Measurements from ENCODE around the gene P4HTM.

The P4HTM gene

DNA sequence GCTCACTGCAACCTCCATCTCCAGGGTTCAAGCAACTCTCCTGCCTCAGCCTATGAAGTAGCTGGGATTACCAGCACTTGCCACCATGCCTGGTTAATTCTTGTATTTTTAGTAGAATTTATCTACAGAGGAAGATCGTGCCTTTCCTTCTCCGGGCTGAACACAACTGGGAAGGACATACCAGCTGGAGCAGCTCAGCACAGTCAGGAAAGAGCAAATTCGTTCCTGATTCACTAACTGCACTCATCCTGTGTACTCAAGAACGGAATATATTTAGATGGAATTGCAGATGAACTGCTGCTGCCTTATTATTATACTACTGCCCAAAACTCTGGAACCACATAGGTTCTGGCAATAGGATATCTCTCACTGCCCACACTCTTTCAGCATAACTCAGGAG is 27.1 kb upstream of the P4HTM start:
- no peak overlapping the region for H3K4me3 ChIP-seq (ENCODE audit: low read depth, low read length)
- H3K27ac ChIP-seq, result no peak overlapping the region
- peaks cover 20% of the 10 kb centered on the region for H3K36me3 ChIP-seq (replicated peaks)
- TF ChIP-seq, protein P1, sequence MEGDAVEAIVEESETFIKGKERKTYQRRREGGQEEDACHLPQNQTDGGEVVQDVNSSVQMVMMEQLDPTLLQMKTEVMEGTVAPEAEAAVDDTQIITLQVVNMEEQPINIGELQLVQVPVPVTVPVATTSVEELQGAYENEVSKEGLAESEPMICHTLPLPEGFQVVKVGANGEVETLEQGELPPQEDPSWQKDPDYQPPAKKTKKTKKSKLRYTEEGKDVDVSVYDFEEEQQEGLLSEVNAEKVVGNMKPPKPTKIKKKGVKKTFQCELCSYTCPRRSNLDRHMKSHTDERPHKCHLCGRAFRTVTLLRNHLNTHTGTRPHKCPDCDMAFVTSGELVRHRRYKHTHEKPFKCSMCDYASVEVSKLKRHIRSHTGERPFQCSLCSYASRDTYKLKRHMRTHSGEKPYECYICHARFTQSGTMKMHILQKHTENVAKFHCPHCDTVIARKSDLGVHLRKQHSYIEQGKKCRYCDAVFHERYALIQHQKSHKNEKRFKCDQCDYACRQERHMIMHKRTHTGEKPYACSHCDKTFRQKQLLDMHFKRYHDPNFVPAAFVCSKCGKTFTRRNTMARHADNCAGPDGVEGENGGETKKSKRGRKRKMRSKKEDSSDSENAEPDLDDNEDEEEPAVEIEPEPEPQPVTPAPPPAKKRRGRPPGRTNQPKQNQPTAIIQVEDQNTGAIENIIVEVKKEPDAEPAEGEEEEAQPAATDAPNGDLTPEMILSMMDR (IDR thresholded peaks at IDR 0.05; ENCODE audit: low read depth, low read length, missing control alignments), result no peak
- in situ Hi-C loops (cut with HindIII; ENCODE audit: low pct_ligation_motif_present, low sequenced_read_pairs), result no loop called here
- no peak for DNase-seq
- no peaks in the 10 kb centered on the region for H3K27me3 ChIP-seq (replicated peaks)

DNA sequence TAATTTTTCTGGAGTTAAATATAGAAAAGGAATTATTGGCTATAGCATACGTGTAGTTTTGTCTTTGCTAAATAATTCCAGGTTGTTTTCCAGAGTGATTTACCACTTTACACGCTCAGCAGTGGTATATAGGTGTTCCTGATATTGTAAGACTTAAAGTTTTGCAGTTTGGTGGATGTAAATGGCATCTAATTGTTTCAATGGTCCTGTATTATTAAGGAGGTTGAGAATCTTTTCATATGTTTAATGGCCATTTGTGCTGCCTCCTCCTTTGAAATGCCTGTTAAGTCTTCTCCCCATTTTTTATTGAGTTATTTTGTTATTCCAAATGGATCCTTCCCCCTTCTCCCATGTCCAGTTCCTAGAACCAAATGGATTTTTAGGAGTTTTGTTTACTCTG is 26.4 kb upstream of the P4HTM start:
- TF ChIP-seq, protein P1 (IDR thresholded peaks at IDR 0.05; ENCODE audit: low read depth, low read length, missing control alignments), result no peak
- peaks cover 22% of the 10 kb centered on the region for H3K36me3 ChIP-seq (replicated peaks)
- in situ Hi-C loops (cut with HindIII; ENCODE audit: low pct_ligation_motif_present, low sequenced_read_pairs), result no loop called here
- no peaks in the 10 kb centered on the region for H3K27me3 ChIP-seq (replicated peaks)
- no peak for DNase-seq
- no peak overlapping the region for H3K4me3 ChIP-seq (ENCODE audit: low read depth, low read length)
- H3K27ac ChIP-seq, result no peak overlapping the region

DNA sequence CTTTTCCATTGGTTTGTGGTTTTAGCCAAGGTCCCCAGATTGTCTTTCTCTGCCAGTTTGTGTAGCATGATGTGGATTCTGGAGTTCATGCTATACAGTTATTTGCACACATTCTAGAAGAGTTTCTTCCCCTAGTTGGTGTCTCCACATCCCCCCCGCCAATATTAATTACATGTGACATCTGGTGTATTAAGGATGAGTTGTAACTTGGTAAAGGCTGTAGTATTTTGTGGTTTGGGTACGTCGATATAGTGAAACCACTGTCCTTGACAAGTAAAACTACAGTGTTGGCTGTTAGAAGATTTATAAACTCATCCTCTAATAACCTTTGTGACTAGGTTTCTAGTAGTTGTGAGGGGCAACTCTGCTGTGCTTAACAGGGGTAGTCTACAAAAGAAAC is 23.7 kb upstream of the P4HTM start:
- in situ Hi-C loops (cut with HindIII; ENCODE audit: low pct_ligation_motif_present, low sequenced_read_pairs), result no loop called here
- TF ChIP-seq, protein P1 (IDR thresholded peaks at IDR 0.05; ENCODE audit: low read depth, low read length, missing control alignments), result no peak
- no peak overlapping the region for H3K4me3 ChIP-seq (ENCODE audit: low read depth, low read length)
- no peak overlapping the region for H3K27ac ChIP-seq
- peaks cover 46% of the 10 kb centered on the region for H3K36me3 ChIP-seq (replicated peaks)
- no peaks in the 10 kb centered on the region for H3K27me3 ChIP-seq (replicated peaks)
- DNase-seq, result no peak

DNA sequence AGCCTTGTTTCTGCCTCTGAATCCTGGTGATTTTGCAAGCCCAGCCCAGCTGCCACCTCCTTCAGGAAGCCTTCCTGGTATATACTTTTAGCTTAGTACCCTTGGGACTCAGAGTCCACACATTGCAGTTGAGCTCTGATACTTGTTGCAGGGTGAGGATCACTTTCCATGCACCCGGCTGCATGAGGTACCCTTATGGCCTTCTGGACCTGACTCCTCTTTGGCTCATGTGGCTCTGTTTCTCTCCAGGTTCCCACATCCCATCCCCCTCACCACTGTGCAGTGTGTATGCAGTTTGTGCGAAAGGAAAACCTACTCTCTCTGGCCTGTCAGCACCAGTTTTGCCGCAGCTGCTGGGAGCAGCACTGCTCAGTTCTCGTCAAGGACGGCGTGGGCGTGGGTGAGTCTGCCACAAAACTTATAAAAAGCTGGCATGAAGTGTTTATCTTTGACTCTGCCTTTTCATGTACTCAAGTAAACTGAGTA is 23.1 kb upstream of the P4HTM start:
- H3K4me3 ChIP-seq (ENCODE audit: low read depth, low read length), result no peak overlapping the region
- DNase-seq, result no peak
- TF ChIP-seq, protein P1 (IDR thresholded peaks at IDR 0.05; ENCODE audit: low read depth, low read length, missing control alignments), result no peak
- no peak overlapping the region for H3K27ac ChIP-seq
- no peaks in the 10 kb centered on the region for H3K27me3 ChIP-seq (replicated peaks)
- peaks cover 51% of the 10 kb centered on the region for H3K36me3 ChIP-seq (replicated peaks)
- in situ Hi-C loops (cut with HindIII; ENCODE audit: low pct_ligation_motif_present, low sequenced_read_pairs), result no loop called here

DNA sequence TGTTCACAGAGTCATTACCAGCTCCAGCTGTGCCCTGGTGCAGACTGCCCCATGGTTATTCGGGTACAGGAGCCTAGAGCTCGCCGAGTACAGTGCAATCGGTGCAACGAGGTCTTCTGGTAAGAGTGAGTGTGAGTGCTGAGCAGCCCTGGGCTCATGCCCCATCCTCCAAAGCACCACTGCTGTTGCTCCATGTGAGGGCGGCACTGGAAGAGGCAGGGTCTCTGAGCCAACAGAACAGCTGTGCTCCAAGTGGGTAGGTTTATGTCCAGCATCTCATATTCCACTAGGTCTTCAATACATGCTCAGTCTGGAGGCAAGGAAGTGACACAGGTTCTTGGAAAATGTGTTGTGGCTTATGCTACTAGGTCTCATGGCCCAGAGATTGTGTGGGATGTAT is 19.5 kb upstream of the P4HTM start:
- Histone ChIP-seq H3K36me3 (replicated peaks) (peaks cover 79% of the 10 kb centered on the region), H3K27ac (no peak overlapping the region), H3K4me3 (ENCODE audit: low read depth, low read length) (no peak overlapping the region), H3K27me3 (replicated peaks) (no peaks in the 10 kb centered on the region)
- in situ Hi-C loops (cut with HindIII; ENCODE audit: low pct_ligation_motif_present, low sequenced_read_pairs), result no loop called here
- DNase-seq, result no peak
- TF ChIP-seq, protein P1 (IDR thresholded peaks at IDR 0.05; ENCODE audit: low read depth, low read length, missing control alignments), result no peak

All from brain microvascular endothelial cell (primary cell).